ENCODE measurements around the gene MICAL3.

Gene MICAL3

DNA sequence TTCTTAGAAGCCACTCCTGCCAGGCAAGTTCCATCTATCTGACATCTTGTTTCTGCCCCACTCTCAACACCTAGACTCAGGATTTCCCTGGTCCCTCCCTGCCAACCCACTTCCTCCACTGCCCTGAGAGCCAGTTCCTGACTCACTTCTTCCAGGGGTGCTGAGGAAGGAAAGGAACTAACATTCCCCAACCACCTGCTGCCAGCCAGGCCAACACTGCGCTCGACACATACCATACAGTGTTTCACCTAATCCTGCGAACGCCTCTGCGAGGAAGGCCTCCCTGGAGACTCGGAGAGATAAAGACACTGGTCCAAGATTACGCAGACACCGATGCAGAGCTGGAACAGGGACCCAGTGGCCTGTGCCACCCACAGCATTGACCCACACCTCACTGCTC is 40.2 kb downstream of the MICAL3 start:
- no peak for TF ChIP-seq EZH2 (IDR thresholded peaks at IDR 0.05; ENCODE audit: borderline replicate concordance, low read length)
- TF ChIP-seq, protein P1, sequence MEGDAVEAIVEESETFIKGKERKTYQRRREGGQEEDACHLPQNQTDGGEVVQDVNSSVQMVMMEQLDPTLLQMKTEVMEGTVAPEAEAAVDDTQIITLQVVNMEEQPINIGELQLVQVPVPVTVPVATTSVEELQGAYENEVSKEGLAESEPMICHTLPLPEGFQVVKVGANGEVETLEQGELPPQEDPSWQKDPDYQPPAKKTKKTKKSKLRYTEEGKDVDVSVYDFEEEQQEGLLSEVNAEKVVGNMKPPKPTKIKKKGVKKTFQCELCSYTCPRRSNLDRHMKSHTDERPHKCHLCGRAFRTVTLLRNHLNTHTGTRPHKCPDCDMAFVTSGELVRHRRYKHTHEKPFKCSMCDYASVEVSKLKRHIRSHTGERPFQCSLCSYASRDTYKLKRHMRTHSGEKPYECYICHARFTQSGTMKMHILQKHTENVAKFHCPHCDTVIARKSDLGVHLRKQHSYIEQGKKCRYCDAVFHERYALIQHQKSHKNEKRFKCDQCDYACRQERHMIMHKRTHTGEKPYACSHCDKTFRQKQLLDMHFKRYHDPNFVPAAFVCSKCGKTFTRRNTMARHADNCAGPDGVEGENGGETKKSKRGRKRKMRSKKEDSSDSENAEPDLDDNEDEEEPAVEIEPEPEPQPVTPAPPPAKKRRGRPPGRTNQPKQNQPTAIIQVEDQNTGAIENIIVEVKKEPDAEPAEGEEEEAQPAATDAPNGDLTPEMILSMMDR (IDR thresholded peaks at IDR 0.05; ENCODE audit: low read length), result no peak
- Histone ChIP-seq H3K4me1 (ENCODE audit: insufficient read depth, low read length, severe bottlenecking) (peaks cover 50% of the 10 kb centered on the region), H4K20me1 (ENCODE audit: insufficient read depth, low read length) (no peaks in the 10 kb centered on the region; the same call in 1 of the 2 replicates), H3K27ac (ENCODE audit: low read depth, low read length, poor library complexity, severe bottlenecking) (no peak overlapping the region), H3K36me3 (ENCODE audit: insufficient read depth, low read length) (no peaks in the 10 kb centered on the region), H3K9ac (ENCODE audit: low read length) (no peak overlapping the region), H3K4me2 (ENCODE audit: low read length) (no peak overlapping the region), H3K79me2 (ENCODE audit: insufficient read depth, low read length) (peaks cover 29% of the 10 kb centered on the region; the same call in 1 of the 2 replicates), H3K9me2 (ENCODE audit: low read depth, low read length) (no peaks in the 10 kb centered on the region), H3K4me3 (ENCODE audit: low read depth, low read length, poor library complexity, severe bottlenecking) (no peak overlapping the region), H3K9me3 (ENCODE audit: low read length) (no peaks in the 10 kb centered on the region), H2AFZ (ENCODE audit: low read length) (no peak overlapping the region), H3F3A (ENCODE audit: insufficient read depth, low read length) (no peaks in the 10 kb centered on the region), H3K27me3 (ENCODE audit: insufficient read depth, low read length) (no peaks in the 10 kb centered on the region)

DNA sequence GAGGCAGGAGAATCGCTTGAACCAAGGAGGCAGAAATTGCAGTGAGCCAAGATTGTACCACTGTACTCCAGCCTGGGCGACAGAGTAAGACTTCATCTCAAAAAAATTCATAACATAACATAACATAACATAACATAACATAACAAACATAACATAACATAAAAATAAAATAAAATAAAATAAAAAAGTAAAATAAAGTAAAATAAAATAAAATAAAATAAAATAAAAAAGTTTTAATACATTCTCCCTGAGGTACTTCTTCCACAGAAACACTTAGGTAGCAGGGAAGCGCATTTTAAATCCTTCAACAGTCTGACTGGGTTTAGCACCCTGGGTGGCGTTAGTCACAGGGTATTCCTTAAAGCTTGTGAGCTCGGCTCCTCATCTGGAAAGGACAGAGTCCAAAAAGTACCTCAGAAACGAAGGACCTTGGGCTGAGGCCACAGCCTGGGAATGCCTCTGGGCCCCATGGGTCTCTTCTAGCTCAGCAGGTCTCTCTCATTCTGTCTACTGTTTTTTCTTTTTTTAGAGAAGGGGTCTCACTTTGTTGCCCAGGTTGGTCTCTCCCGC is 41.7 kb downstream of the MICAL3 start:
- Histone ChIP-seq H3F3A (ENCODE audit: insufficient read depth, low read length) (no peaks in the 10 kb centered on the region), H4K20me1 (ENCODE audit: insufficient read depth, low read length) (no peaks in the 10 kb centered on the region; the same call in 1 of the 2 replicates), H2AFZ (ENCODE audit: low read length) (no peak overlapping the region), H3K36me3 (ENCODE audit: insufficient read depth, low read length) (peaks cover 4% of the 10 kb centered on the region; the same call in 1 of the 2 replicates), H3K4me3 (ENCODE audit: low read depth, low read length, poor library complexity, severe bottlenecking) (no peak overlapping the region), H3K4me2 (ENCODE audit: low read length) (no peak overlapping the region), H3K9me3 (ENCODE audit: low read length) (peaks cover 3% of the 10 kb centered on the region; the same call in 1 of the 2 replicates), H3K9ac (ENCODE audit: low read length) (no peak overlapping the region), H3K27me3 (ENCODE audit: insufficient read depth, low read length) (no peaks in the 10 kb centered on the region), H3K4me1 (ENCODE audit: insufficient read depth, low read length, severe bottlenecking) (peaks cover 35% of the 10 kb centered on the region), H3K27ac (ENCODE audit: low read depth, low read length, poor library complexity, severe bottlenecking) (peak overlapping the region; percentile 68), H3K79me2 (ENCODE audit: insufficient read depth, low read length) (peaks cover 34% of the 10 kb centered on the region; the same call in 1 of the 2 replicates), H3K9me2 (ENCODE audit: low read depth, low read length) (no peaks in the 10 kb centered on the region)
- TF ChIP-seq EZH2 (IDR thresholded peaks at IDR 0.05; ENCODE audit: borderline replicate concordance, low read length), result no peak
- TF ChIP-seq, protein P1 (IDR thresholded peaks at IDR 0.05; ENCODE audit: low read length), result no peak

DNA sequence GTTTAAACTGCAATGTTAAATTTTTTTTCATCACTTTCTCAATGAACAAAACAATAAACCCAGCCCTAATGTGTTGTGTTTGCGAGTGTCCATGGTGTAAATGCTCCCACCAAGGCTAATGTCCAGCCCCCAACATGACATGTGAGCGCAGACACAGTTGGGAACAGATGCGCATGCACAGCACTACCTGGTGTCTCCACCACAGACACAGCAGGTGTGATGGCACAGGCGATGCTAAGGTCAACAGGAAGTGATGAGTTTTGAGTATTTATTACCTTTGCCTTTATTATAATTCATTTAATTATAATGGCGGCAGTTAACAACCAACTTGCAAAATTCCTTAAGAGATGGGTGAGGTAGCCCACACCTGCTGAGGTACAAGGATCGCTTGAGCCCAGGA is 42.9 kb downstream of the MICAL3 start:
- TF ChIP-seq, protein P1 (IDR thresholded peaks at IDR 0.05; ENCODE audit: low read length), result no peak
- TF ChIP-seq EZH2 (IDR thresholded peaks at IDR 0.05; ENCODE audit: borderline replicate concordance, low read length), result no peak
- Histone ChIP-seq H3K9me2 (ENCODE audit: low read depth, low read length) (no peaks in the 10 kb centered on the region), H2AFZ (ENCODE audit: low read length) (no peak overlapping the region), H3F3A (ENCODE audit: insufficient read depth, low read length) (no peaks in the 10 kb centered on the region), H3K4me1 (ENCODE audit: insufficient read depth, low read length, severe bottlenecking) (peaks cover 36% of the 10 kb centered on the region), H3K4me2 (ENCODE audit: low read length) (peak overlapping the region; percentile 32; the same call in 1 of the 2 replicates), H3K9ac (ENCODE audit: low read length) (no peak overlapping the region), H3K79me2 (ENCODE audit: insufficient read depth, low read length) (peaks cover 35% of the 10 kb centered on the region; the same call in 1 of the 2 replicates), H3K36me3 (ENCODE audit: insufficient read depth, low read length) (peaks cover 4% of the 10 kb centered on the region; the same call in 1 of the 2 replicates), H4K20me1 (ENCODE audit: insufficient read depth, low read length) (no peaks in the 10 kb centered on the region; the same call in 1 of the 2 replicates), H3K9me3 (ENCODE audit: low read length) (peaks cover 3% of the 10 kb centered on the region; the same call in 1 of the 2 replicates), H3K27ac (ENCODE audit: low read depth, low read length, poor library complexity, severe bottlenecking) (peak overlapping the region; percentile 68), H3K27me3 (ENCODE audit: insufficient read depth, low read length) (no peaks in the 10 kb centered on the region), H3K4me3 (ENCODE audit: low read depth, low read length, poor library complexity, severe bottlenecking) (no peak overlapping the region)
